Left ventricle myocardium inferior (tissue), 1 donor: Measurements from ENCODE around the gene SEC61B. TPM values are rescaled to one million over a fixed set of nuclear protein-coding genes. Genes with fewer than 3 reads are reported as not detected.

Source experiments
- DNase-seq: peaks from one replicate; pipeline ENCODE4 v3.0.0-alpha.2; 2020
- H3K27ac ChIP-seq: fragments of 200-600 bp; replicated peaks from 2 replicates; pipeline ENCODE4 v1.8.0; 2021
- H3K27me3 ChIP-seq: fragments of 200-600 bp; 2 replicates; pipeline ENCODE4 v1.8.0; 2021; ENCODE audit warnings: low read depth
- H3K36me3 ChIP-seq: fragments of 200-600 bp; 2 replicates; pipeline ENCODE4 v1.8.0; 2021
- H3K4me1 ChIP-seq: fragments of 200-600 bp; 2 replicates; pipeline ENCODE4 v1.8.0; 2021
- H3K4me3 ChIP-seq: fragments of 200-600 bp; 2 replicates; pipeline ENCODE4 v1.8.0; 2021; ENCODE audit warnings: mild to moderate bottlenecking, moderate library complexity
- H3K9me3 ChIP-seq: fragments of 200-600 bp; replicated peaks from 2 replicates; pipeline ENCODE4 v1.8.0; 2021
- intact Hi-C: fragments of 100-400 bp; cut with micrococcal nuclease; formaldehyde crosslinking; loops from one replicate; pipeline ENCODE4 v1.11.0; 2022
- total RNA-seq: library from RNA; stranded (reverse); fragmentation: NEBNext Ultra II Directional; extraction: Animal tissue kit (Norgen Biotek cat#: 25700); gene quantifications from one replicate; pipeline ENCODE4 v1.2.1, GENCODE V29; 2021
- TF ChIP-seq, protein P1 (sequence below): fragments of 200-600 bp; IDR thresholded peaks from 2 replicates; pipeline ENCODE4 v1.8.0; 2021; ENCODE audit warnings: antibody characterized with exemption, mild to moderate bottlenecking, borderline replicate concordance
- donor health status: DM: no; HTN: yes; CAD: no; lungs with severe emphysema.

Gene SEC61B
- total RNA-seq, 1 donor from 2014 or later, result 39.8 TPM

DNA sequence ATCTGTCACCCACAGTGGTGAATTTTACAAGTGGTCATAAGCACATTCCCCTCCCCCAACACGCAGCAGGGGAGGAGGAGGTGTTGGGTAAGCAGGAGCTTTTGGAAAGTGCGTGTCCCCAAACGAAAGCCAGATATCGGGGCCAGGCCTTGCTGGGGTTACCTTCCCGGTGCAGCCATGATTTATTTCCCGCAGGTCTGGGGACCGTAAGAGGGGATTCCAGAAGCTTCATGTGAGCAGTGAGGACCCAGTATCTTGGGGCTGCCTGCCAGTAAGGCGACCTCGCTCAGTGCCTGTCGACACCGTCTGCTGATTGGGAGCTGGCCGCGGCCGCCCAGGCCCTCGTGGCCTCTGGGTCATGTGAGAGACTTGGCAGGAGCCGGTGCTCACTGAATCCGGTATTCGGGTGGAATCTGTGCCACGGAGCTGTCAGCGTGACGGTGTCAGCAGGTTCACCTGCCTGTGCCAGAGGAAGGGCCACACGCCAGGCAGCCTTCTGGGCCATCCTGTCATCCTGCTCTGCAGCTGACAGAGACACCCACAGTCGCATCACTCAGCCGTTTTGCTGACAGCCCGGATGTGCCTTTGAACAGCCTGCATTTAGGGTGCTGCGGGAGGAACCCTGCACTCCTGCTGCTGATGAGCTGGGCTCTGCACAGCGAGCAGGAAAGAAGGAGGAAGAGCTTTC, 37.3 kb downstream of the SEC61B start:
- H3K27me3 ChIP-seq, result no peaks in the 10 kb centered on the region
- peaks cover 46% of the 10 kb centered on the region for H3K4me1 ChIP-seq
- peak; percentile 88 for DNase-seq
- TF ChIP-seq, protein P1, sequence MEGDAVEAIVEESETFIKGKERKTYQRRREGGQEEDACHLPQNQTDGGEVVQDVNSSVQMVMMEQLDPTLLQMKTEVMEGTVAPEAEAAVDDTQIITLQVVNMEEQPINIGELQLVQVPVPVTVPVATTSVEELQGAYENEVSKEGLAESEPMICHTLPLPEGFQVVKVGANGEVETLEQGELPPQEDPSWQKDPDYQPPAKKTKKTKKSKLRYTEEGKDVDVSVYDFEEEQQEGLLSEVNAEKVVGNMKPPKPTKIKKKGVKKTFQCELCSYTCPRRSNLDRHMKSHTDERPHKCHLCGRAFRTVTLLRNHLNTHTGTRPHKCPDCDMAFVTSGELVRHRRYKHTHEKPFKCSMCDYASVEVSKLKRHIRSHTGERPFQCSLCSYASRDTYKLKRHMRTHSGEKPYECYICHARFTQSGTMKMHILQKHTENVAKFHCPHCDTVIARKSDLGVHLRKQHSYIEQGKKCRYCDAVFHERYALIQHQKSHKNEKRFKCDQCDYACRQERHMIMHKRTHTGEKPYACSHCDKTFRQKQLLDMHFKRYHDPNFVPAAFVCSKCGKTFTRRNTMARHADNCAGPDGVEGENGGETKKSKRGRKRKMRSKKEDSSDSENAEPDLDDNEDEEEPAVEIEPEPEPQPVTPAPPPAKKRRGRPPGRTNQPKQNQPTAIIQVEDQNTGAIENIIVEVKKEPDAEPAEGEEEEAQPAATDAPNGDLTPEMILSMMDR, result no peak
- H3K27ac ChIP-seq, result peak overlapping the region; percentile 82
- intact Hi-C loops, result no loop called here
- H3K9me3 ChIP-seq, result no peaks in the 10 kb centered on the region
- H3K4me3 ChIP-seq, result peak overlapping the region; percentile 52
- H3K36me3 ChIP-seq, result no peaks in the 10 kb centered on the region

DNA sequence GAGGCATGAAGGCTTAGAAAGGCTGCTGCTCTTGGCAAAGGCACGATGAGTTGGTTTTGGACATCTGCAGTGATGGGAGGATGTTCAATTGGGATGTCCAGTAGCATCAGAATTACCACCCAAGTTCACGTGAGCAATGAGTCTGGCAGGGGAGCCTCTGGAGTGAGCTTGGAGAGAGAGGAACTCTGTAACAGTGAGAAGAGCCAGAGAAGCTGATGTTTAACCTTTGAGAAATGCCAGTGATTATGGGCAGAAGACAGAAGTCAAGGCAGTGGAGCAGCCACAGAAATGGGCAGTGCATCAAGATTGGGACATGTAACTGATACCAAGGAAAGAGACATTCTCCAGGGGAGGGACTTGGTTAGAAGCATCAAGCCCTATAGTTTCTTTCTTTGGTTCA, 39.8 kb downstream of the SEC61B start:
- no peak for DNase-seq
- H3K4me1 ChIP-seq, result peaks cover 37% of the 10 kb centered on the region
- intact Hi-C loops, result no loop called here
- no peaks in the 10 kb centered on the region for H3K27me3 ChIP-seq
- no peak overlapping the region for H3K4me3 ChIP-seq
- H3K27ac ChIP-seq, result no peak overlapping the region
- no peaks in the 10 kb centered on the region for H3K36me3 ChIP-seq
- H3K9me3 ChIP-seq, result no peaks in the 10 kb centered on the region
- TF ChIP-seq, protein P1, result no peak

DNA sequence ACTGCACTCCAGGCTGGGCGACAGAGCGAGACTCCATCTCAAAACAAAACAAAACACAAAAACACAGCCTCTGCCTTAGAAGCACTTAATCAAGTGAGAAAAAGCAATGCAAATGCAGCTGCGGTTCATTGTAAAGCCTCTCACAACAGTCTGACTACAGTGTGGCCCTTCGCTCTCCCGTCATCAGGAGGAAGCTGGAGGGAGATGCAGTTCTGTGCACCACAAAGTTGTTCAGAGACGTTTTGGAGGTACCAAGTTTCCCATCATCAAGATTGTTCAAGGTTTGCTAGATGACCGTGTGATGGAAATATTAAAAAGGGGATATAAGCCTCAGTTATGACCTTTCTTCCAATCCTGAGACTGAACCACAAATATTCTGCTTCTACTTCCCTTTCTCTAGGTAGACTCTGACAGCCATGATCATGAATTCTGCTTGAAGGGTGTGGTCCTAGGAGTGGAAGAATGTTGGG, 40.9 kb downstream of the SEC61B start:
- H3K36me3 ChIP-seq, result no peaks in the 10 kb centered on the region
- intact Hi-C loops, result no loop called here
- TF ChIP-seq, protein P1, result no peak

DNA sequence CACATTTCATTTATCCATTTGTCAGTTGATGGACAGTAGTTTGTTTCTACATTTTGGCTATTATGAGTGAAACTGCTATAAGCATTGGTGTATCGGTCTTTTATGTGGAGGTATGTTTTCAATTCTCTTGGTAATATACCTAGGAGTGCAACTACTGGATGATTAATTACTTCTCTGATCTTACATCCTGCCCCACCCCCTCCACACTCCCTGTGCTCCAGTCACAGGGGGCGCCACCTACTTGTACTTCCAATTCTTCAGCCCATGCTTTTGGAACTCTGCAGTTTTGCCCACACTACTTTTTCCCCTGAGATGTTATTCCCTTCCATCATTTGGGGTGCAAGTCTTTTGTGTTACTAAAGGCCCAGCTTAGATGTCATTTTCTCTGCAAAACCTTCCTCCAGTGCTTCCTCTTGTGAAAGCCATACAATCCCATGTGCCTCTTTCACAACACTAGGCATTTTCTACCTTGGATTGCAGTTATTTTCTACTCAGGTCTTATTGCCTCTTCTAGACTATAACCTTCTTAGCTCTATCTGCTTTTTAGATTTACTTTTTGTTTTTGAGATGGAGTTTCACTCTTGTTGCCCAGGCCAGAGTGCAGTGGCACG, 42.1 kb downstream of the SEC61B start:
- no peak overlapping the region for H3K27ac ChIP-seq
- H3K4me3 ChIP-seq, result no peak overlapping the region
- TF ChIP-seq, protein P1, result no peak
- peaks cover 22% of the 10 kb centered on the region for H3K4me1 ChIP-seq
- DNase-seq, result no peak
- no peaks in the 10 kb centered on the region for H3K36me3 ChIP-seq
- H3K9me3 ChIP-seq, result no peaks in the 10 kb centered on the region
- no peaks in the 10 kb centered on the region for H3K27me3 ChIP-seq
- intact Hi-C loops, result no loop called here

More for the DNA sequence above, 40.9 kb downstream of the SEC61B start:
- Histone ChIP-seq H3K27ac (no peak overlapping the region), H3K9me3 (no peaks in the 10 kb centered on the region), H3K27me3 (no peaks in the 10 kb centered on the region), H3K4me1 (peaks cover 32% of the 10 kb centered on the region), H3K4me3 (no peak overlapping the region)
- DNase-seq, result no peak

DNA sequence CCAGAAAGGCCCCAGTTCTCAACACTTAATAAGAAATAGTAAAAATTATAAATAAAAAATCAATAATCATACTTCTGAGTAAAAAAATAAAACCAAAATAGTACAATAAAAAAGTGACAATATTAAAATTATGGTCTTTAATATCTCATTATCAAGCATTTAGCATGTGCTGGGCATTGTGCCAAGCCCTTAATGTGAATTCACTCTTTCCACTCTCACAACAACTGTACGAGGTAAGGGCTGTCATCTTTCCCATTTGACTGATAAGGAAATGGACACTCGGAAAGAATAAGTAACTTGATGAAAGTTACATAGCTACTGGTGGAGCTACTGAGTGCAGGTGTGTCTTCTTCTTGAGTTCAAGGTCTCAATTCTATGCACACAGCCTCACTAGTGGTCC, 43.6 kb downstream of the SEC61B start:
- H3K27me3 ChIP-seq, result no peaks in the 10 kb centered on the region
- intact Hi-C loops, result no loop called here
- no peak overlapping the region for H3K27ac ChIP-seq

More for the DNA sequence above, 43.6 kb downstream of the SEC61B start:
- Histone ChIP-seq H3K36me3 (no peaks in the 10 kb centered on the region), H3K4me1 (peaks cover 7% of the 10 kb centered on the region), H3K4me3 (no peak overlapping the region), H3K9me3 (no peaks in the 10 kb centered on the region)
- TF ChIP-seq, protein P1, result no peak
- DNase-seq, result no peak
